Activated CD8-positive, alpha-beta memory T cell treated with anti-CD3 and anti-CD28 coated beads, Interleukin-2, amount 50 U/mL, for 24 hours (primary cell): ENCODE results near the gene PALLD.
"Not testable (repeated sequence)": the region's sequence is repeated elsewhere in the genome, so short reads cannot be mapped to it uniquely, and the experiment has no call there.

Source experiments
- DNase-seq: peaks from one replicate; pipeline ENCODE4 v3.0.0-alpha.2; 2020; ENCODE audit errors: extremely low read depth

Gene PALLD

GRCh38 chr4:168496834-168497233, at the start of gene PALLD:
Gene PALLD (plus strand): TSS chr4:168497052.
- no peak for DNase-seq

GRCh38 chr4:168449063-168449462, 47.8 kb upstream of the PALLD start:
- not testable (repeated sequence) for DNase-seq

GRCh38 chr4:168449719-168450452, 47.0 kb upstream of the PALLD start:
- DNase-seq: no peak

GRCh38 chr4:168451331-168451730, 45.5 kb upstream of the PALLD start:
- DNase-seq: no peak

DNA sequence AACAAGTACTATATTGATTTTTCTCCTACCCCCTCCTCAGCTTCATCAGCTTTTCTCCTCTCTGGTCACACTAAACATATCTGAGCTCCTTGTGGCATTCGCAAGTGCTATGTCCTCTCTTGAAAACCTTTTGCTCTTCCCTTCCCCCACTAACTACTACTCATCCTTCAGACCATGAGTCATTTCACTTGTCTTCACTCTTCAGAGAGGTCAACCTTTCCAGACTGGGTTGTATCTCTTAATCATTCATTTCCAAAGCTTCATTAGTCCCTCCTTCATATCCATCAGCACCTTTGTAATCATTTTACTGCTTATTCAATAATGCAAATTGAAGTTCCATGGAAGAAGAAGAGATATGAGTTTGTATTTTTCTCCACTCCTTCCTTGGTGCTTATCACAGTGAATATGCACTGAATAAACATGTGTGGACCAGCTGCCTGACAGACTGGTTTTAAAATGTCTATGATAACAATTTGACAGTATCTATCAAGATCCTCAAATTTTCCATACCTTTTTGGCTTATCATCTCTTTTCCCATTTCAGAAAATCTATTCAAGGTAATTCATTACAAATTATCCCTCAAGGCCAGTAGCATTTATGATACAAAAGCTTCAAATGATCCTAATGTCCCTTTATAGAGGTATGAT, 45.0 kb upstream of the PALLD start:
- no peak for DNase-seq

DNA sequence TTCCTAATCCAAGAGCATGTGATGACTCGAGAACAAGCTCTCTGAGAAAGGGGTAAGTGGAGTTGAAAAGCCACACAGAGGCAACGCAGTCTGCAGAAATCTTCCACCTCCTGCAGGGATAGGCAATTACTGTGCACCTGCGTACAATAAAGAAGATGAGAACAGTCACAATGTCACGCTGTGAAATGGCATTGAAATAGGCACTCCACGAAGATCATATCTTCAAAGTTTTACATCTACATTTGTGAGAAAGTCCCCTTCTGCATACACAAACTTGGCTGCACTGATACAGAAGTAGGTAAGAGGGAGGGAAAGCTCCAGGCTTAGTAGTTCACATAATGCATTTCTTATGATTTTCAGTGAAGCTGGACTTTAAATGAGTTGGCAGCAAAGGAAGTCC, 43.7 kb upstream of the PALLD start:
- DNase-seq: no peak

- not testable (repeated sequence) for DNase-seq
These were observed 38.6 kb upstream of the PALLD start for GRCh38 chr4:168458256-168458655.

DNA sequence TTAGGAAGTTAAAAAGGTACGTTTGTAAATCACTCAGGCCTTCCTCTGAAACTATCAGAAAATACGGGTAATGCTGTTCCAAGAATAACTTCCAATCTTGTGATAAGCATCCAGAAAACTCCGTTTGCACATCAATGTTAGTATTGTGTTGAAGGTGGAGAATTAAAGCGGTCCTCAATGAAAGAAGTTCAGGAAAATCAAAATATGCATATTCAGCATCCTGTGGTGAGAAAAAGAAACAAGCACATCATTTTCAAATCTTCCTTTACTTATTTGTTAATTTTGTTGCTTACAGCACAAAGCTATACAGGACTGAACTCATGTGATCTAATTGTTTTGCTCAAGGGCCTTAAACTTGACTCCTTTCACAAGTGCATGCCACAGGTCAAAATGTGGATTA, 35.0 kb upstream of the PALLD start:
- DNase-seq: no peak

GRCh38 chr4:168472920-168473319, 23.9 kb upstream of the PALLD start:
- DNase-seq: no peak

DNA sequence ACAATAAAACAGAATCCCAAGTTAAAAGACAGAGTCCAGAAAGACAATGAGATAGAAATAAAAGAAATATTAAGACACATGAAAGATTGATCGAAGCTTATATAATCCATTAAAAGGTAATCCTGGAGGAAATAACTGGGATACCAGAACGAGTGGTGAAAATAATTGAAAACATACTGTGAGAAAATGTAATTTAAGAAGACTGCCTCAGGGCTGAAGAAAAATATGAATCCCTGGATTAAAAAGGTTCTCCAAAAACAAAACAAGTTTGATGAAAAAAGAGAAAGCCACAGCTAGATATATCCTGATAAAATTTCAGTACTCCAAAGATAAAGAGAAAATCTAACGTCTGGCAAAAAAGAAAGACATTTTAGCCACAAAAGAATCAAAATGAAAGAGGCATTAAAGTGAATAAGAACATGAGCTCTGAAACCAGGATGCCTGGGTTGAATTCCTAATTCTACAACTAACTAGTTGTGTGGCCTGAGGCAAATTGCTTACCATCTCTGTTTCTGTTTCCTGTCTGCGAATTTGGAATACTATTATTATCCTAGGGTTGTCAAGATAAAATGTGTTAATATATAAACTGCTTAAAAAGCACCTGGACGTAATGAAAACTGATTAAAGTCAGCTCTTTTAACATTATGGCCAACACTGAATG, 22.1 kb upstream of the PALLD start:
- DNase-seq: no peak

DNA sequence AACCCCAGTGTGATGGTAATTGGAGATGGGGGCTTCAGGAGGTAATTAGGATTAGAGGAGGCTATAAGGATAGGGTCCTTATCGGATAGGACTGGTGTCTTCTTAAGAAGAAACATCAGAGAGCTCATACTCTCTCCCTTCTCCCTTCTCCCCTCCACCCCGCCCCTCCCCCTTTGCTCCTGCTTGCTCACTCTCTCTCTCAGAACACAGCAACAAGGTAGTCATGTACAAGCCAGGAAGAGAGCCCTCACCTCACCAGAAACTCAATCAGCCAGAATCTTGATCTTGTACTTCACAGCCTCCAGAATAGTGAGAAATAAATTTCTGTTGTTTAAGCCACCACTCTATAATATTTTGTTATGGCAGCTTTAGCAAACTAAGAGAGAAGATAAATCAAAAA, 21.1 kb upstream of the PALLD start:
- no peak for DNase-seq

DNA sequence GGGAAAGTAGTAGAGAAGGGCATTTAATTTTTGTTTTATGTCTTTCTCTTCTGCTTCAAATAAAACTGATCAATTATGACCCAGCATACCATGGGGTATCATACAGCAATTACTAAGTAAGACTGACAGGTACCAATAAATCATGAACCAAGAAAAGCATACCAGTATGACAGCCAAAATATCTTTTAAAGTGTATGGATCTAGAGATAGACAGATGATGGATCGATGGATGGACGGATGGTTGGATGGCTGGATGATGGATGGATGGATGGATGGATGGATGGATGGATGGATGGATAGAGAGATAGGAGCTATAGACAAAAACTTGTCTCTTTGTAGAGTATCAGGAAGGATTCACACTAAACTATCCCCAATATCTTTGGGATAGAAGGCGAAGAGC, 18.0 kb upstream of the PALLD start:
- DNase-seq: no peak

DNA sequence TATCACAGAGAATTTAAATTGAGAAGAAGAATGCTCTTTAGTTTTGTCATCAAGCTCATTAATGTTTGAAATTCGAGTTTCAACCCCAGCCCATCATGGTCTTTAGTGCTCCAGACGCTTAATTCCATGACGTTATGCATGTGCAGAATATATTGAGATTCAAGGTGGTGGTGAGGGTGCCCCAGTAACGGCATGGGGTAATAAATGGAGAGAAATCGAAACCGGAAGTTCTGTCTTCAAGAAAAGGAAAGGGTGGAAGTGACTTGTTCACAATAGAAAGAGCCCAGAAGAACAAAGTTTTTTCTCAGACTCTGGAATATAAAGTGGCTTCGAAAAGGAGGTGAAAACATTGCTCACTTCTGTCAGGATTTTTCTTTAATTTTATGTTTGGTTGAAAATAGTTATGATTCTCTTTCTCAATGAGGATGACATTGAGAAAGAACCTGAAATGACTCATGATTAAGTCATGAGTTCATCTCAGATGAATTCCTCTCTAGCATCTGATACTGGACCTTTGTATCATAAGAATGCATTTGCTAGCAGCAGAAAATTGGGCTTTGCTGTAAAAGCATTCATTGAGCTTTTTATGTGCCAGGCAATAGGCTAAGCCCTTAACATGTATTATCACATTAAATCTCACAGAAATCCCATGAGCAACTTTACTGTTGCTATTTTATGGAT, 15.8 kb upstream of the PALLD start:
- no peak for DNase-seq

DNA sequence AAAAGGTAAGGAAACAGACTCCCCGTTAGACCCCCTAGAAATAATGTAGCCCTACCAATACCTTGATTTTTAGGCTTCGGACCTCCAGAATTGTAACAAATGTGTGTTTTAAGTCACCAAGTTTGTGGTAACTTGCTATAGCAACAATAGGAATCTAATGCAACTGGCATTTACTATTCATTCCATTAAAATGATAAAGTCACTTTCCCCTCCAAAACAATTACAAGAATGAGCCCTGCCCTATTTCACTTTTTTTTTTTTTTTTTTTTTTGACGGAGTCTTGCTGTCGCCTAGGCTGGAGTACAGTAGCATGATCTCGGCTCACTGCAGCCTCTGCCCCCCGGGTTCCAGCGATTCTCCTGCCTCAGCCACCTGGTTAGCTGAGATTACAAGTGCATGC, 13.0 kb upstream of the PALLD start:
- no peak for DNase-seq

GRCh38 chr4:168484626-168485025, 12.2 kb upstream of the PALLD start:
- no peak for DNase-seq

DNA sequence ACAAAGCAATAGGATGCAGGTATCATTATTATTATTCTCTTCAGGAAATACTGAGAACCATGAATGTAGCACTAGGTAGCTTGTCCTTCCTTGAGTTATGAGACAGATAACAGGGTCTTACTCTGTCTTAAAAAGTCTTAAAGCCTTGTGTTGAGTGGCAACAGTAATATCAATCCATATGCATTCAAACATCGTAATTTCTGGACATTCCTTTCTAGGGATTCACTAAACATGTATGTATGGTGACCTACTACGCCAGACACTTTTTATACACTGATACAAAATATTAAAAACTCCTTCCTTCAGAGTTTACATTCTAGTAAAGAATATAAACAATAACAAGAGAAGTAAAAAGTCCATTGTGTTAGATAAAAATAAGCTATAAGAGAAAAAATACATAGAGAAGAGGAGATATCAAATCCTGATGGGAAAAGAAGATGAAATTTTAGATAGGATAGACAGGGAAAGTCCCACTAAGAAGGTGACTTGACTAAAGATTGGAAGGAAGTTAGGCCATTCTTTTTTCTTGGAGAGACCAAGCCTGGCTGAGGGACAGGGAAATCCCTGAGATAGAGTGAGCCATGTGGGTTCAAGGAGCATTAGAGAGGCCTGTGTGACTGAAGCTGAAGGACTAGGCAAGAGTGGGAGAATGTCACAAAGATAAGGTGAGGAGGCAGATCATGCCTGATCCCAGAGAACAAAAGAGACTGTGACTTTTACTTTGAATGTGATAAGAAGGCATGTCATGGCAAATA, 11.5 kb upstream of the PALLD start:
- DNase-seq: no peak

DNA sequence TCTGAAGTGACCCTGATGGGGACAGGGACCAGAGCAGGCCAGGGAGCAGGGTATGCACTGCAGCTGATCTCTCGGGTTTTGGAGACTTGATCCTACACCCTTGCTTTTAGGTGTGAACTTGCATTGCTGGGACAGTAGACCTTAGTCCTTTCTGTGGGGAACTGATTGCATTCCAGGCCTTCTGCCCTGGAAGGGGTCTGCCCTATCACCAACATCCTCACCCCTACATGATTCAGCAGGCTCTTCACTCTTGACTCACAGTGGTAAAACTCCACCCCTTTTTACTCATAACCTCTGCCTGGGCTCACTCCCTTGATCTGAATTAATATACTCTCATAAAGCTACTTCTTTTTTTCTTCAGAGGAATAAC, 10.0 kb upstream of the PALLD start:
- no peak for DNase-seq

GRCh38 chr4:168487282-168488035, 9.4 kb upstream of the PALLD start:
- no peak for DNase-seq

DNA sequence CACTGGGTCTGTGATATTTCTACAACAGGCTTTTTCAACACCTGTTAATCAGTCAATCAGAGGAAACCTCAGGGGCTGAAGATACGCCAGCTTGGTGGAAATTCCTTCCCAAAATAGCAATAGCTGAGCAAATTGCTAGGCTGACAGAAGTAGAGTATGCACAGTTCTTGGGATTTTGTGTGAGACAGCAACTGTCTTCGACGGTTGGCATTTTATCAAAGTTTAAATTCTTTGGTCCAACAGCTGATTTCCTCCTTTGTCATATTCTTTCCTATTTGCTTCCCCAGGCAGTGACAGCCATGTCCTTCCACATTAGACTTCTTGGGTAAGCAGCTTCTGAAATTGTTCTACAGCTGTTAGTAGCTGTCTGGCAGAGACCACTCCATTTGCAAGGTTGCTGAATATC, 8.0 kb upstream of the PALLD start:
- DNase-seq: no peak

DNA sequence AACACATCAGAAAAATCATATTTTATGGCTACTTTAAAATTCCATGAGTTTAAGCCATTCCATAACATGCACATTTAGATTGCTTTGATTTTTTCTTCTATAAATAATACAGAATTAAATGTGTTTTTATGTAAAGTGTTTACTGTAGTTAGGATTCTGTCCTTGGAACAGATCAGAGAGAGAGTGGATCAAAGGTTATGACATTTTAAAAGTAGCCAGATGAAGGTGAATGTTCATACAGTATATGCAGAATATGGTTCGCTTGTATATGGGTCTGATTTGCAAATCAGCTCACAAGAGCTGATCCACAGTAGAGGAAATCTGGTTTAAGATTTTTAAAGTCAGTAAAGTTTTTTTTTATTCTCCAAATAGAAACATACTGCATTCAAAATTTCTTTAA, 7.2 kb upstream of the PALLD start:
- DNase-seq: no peak

GRCh38 chr4:168490711-168491110, 6.1 kb upstream of the PALLD start:
- no peak for DNase-seq
